HG03575 (cell line): ENCODE measurements around the gene SLC25A46.
"Not testable (repeated sequence)": the region's sequence is repeated elsewhere in the genome, so short reads cannot be mapped to it uniquely, and the experiment has no call there.

ENCODE experiments used
- ATAC-seq: cut with Tn5 transposase; IDR thresholded peaks from one replicate; pipeline ENCODE4 v1.9.1; 2021; ENCODE audit not compliant: unreplicated experiment, insufficient number of reproducible peaks, low FRiP score; ENCODE audit errors: extremely low read depth

The SLC25A46 gene

DNA sequence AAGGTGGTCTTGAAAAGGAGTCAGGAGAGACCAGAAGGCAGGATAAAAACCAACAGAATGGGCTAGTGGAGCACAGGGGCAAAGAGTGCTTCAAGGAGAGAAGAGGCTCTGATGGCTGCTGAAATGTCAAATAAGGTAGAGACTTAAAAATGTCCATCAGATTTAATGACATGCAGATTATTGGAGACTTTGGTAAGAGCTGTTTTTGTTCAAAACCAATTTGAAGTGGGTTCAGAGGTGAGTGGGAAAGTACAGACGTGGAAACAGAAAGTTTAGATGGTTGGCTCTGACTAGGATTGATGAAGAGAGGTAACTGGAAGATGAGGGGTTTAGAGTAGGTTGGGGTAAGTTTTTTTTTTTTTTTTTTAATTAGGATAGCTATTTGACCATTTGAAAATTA lies 14.1 kb downstream of the SLC25A46 start:
- no peak for ATAC-seq

- no peak for ATAC-seq
These were observed 14.8 kb downstream of the SLC25A46 start for GRCh38 chr5:110753600-110753999.

- no peak for ATAC-seq
These were observed 15.4 kb downstream of the SLC25A46 start for GRCh38 chr5:110754181-110754580.

- no peak for ATAC-seq
These were observed 18.4 kb downstream of the SLC25A46 start for GRCh38 chr5:110757118-110757729.

- ATAC-seq, result no peak
These were observed 21.4 kb downstream of the SLC25A46 start for GRCh38 chr5:110760158-110760557.

DNA sequence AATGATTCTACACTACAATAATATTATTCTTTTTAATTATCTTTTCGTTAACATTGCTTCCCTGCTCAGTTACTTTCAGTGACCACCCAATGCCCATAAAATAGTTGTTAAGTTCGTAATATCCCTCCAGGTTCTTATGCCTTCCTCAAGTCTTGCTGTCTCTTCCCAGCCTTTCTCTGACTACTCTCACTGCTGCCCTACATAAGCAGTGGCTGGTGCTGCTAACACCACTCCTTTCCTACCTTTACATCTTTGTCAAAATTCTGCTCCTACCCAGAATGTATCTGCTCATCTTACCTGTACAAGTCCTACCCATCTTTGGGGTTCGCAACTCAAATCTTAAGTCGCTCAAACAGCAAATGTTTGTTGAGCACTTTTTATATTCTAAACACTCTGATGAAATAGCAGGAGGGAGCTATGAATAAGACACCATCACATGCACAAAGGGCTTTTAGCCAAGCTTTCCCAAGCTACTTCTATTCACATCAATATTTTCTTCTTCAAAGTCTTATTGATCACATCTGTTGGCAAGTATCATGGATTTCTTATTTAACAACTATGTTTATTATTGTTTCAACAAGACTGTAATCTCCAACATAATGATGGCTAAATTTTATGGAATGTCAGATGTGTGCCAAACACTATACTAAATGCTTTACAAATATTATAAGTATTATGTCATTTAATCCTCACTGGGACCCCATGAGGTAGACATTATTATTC lies 29.5 kb downstream of the SLC25A46 start:
- ATAC-seq, result no peak

DNA sequence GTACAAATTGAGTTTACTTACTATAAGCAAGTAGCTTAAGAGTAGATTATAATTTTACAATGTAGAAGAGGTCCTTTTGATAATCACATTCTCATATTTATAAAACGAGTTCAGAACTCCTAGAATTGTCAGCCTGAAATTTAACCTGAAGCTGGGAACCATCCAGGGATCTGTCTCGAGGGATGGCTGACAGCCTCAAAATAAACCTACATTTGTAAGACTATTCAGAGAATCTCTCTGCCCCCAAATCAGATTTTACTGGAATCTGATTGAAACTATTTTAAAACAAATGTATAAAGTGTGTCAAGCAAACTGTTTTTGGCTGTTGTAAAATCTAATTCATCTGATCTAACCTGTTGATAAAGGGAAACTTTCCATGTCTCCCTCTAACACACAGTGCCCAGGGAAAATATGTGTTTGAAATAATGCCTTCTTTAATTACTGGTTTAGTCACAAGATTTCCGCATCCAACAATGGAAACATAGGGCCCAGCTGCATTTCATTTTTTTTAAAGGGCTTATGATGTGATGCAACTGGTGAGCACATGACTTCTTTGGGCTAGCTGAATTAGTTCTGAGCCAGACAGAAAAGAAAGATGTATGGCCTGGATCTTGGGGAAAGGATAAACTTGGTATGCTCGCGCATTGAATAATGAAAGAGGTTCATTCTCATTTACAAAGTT lies 30.3 kb downstream of the SLC25A46 start:
- no peak for ATAC-seq

DNA sequence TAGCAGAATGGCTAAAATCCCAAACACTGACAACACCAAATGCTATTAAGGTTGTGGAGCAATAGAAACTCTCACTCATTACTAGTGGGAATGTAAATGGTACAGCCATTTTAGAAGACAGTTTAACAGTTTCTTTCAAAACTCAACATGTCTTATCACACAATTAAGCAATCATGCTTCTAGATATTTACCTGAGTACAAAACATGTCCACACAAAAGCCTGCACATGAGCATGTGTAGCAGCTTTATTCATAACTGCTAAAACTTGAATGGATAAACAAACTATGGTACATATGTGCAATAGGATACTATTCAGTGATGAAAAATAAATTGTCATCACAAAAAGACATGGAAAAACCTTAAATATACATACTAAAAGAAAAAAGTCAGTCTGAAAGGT lies 31.5 kb downstream of the SLC25A46 start:
- no peak for ATAC-seq

DNA sequence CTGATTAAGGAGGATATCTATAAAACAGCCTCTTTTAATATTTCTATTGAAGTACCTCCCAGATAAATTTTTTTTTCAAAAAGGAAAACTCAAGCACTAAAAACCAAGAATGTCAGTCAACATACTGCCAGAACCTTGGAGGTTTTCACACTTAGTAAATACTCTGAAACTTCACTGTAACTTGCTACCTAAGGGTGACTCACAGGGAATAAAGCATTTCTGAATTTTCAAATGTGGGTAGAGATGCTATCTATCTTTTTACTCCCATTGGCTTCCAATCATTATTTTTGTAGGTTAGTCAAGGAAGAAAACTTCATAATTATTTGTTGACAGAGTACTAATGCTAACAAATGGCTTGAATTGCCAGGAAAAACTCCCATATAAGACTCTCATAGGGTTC lies 46.1 kb downstream of the SLC25A46 start:
- ATAC-seq, result no peak

- no peak for ATAC-seq
These were observed 46.5 kb downstream of the SLC25A46 start for GRCh38 chr5:110785356-110785755.

DNA sequence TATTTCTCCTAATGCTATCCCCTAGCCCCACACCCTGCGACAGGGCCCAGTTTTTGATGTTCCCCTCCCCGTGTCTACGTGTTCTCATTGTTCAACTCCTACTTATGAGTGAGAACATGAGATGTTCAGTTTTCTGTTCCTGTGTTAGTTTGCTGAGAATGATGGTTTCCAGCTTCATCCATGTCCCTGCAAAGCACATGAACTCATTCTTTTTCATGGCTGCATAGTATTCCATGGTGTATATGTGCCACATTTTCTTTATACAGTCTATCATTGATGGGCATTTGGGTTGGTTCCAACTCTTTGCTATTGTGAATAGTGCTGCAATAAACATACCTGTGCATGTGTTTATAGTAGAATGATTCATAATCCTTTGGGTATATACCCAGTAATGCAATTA lies 49.2 kb downstream of the SLC25A46 start:
- not testable (repeated sequence) for ATAC-seq

DNA sequence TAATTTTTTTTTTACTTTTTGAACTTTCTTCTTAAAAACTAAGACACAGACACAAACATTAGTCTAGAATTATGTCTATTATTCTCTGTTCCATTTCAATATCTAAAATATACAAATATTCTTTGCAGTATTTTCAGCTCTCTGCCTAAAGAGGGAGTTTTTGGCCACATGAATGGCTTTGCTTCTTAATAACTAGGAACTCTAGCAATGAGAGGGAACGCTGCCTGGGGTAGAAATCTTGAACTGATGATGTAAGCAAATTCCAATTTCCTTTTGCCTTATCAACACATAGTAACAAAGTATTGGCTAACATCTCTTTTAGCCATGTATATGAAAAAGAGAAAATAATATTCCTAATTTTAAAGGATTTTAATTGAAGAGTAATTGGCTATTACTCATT lies 51.9 kb downstream of the SLC25A46 start:
- ATAC-seq, result no peak

DNA sequence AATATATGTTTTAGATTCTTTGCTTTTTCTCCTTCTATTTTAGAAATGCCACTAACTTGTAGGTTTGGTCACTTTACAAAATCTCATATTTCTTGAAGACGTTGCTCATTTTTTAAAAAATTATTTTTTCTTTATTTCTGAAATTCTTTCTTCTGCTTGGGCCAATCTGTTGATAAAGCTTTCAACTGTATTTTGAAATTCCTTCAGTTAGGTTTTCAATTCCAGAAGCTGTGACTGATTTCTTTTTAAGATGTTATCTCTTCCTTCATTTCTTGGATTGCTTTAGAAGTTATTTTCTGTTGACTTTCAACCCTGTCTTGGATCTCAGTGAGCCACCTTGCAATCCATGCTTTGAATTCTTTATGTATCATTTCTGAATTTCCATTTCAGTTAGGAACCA lies 64.2 kb downstream of the SLC25A46 start:
- ATAC-seq, result no peak

DNA sequence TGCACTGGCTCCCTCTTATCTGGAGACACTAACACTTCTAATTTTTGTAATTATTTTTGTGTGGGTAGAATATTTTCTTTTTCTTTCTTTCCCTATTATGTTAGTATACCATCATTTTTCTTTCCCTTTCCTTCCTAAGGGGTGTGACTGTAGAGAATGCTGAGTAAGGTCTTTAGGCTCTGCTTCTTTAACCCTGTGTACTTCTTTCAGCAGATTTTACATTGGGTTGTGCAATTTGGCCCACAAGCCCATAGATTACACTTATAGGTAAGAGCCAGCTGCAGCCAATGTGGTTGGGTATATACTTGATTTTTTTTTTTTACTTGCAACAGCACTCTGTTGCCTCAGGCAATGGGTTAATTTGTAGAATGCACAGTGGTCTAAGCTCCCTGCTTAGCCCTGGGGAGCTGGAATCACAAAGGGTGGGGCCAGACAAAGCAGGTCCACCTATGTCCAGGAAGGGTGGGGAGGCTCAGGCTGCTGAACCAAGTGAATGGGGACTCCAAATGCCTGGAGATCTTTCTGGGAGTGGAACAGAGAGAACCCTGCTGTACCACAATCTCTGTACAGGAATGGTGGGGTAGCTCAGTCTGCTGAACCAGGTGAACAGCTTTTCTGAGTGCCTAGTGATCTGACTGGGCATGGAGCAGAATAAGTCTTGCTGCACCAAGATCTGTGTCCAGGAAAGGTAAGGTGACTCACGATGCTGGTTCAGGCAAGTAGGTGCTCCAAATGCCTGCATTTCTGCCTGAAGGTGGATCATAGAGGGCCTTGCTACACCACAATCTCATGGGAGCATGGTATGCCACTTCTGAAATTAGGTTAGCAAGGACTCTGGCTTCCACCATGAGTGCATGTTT lies 64.9 kb downstream of the SLC25A46 start:
- no peak for ATAC-seq

DNA sequence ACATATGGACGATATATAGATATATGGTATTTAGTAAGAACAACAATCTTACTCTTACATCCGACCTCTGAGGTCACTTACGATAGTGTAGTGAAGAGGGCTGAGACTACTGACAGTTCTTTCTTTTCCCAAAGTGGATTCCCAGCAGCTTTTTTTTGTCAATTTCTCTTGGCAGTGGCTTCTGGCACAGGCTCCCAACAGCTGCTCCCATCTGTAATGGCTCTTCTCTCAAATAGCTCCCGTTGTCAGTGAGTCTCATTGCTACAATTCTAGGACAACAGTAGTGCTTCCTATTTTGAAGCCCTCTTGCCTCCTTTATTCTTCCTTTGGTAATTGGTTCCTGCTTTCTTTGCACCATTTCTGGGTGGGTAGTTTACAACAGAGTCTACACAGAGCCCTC lies 68.4 kb downstream of the SLC25A46 start:
- ATAC-seq, result no peak

GRCh38 chr5:110809006-110809405 lies 70.2 kb downstream of the SLC25A46 start:
- ATAC-seq, result no peak
